HK-2 (cell line): ENCODE measurements around the gene OR10D3.
"Not testable (repeated sequence)": the region's sequence is repeated elsewhere in the genome, so short reads cannot be mapped to it uniquely, and the experiment has no call there.

ENCODE experiments used
- DNase-seq: peaks from one replicate; pipeline ENCODE4 v3.0.0-alpha.2; 2018; ENCODE audit not compliant: unreplicated experiment

OR10D3 gene

GRCh38 chr11:124194293-124195188 is 11.4 kb downstream of the OR10D3 start:
- no peak for DNase-seq

- DNase-seq, result peak; percentile 27
These were observed 12.1 kb downstream of the OR10D3 start for GRCh38 chr11:124195189-124195734.

GRCh38 chr11:124197999-124198398 is 14.9 kb downstream of the OR10D3 start:
- DNase-seq, result no peak

- no peak for DNase-seq
These were observed 15.8 kb downstream of the OR10D3 start for GRCh38 chr11:124198897-124199296.

GRCh38 chr11:124199702-124200101 is 16.6 kb downstream of the OR10D3 start:
- DNase-seq, result no peak

- DNase-seq, result no peak
These were observed 17.5 kb downstream of the OR10D3 start for GRCh38 chr11:124200671-124201070.

GRCh38 chr11:124202951-124203350 is 19.8 kb downstream of the OR10D3 start:
- no peak for DNase-seq

GRCh38 chr11:124204008-124204407 is 20.9 kb downstream of the OR10D3 start:
- no peak for DNase-seq

GRCh38 chr11:124207102-124207792 is 24.1 kb downstream of the OR10D3 start:
- DNase-seq, result no peak

- no peak for DNase-seq
These were observed 26.7 kb downstream of the OR10D3 start for GRCh38 chr11:124209824-124210357.

- DNase-seq, result no peak
These were observed 27.3 kb downstream of the OR10D3 start for GRCh38 chr11:124210421-124210820.

GRCh38 chr11:124211321-124211720 is 28.2 kb downstream of the OR10D3 start:
- no peak for DNase-seq

GRCh38 chr11:124214027-124214426 is 30.9 kb downstream of the OR10D3 start:
- DNase-seq, result no peak

- no peak for DNase-seq
These were observed 36.0 kb downstream of the OR10D3 start for GRCh38 chr11:124219126-124219525.

- no peak for DNase-seq
These were observed 39.3 kb downstream of the OR10D3 start for GRCh38 chr11:124222407-124222806.

GRCh38 chr11:124224618-124225423 is 41.7 kb downstream of the OR10D3 start:
- not testable (repeated sequence) for DNase-seq

- no peak for DNase-seq
These were observed 42.3 kb downstream of the OR10D3 start for GRCh38 chr11:124225471-124225870.

GRCh38 chr11:124233376-124233775 is 50.2 kb downstream of the OR10D3 start:
- DNase-seq, result no peak
